SKM-1 (cell line): ENCODE results near the gene HEXIM1.

Experiments
- DNase-seq: peaks from one replicate; lab custom pipeline; 2025; ENCODE audit not compliant: unreplicated experiment; lab: John Stamatoyannopoulos, UW

The HEXIM1 gene

DNA sequence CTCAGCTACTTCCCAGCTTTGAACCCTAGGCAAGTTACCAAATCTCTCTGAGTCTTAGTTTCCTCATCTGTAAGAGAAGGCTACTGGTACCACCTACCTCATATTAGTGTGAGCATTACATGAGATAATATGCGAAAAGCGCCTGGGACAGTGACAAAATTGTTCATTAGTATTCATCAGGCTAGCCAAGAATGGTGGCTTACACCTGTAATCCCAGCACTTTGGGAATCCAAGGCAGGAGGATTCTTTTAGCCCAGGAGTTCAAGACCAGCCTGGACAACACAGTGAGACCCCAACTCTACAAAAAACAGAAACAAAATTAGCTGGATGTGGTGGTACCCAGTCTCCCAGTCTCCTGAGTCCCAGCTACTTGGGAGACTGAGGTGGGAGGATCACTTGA, 19.3 kb upstream of the HEXIM1 start:
- DNase-seq: no peak

DNA sequence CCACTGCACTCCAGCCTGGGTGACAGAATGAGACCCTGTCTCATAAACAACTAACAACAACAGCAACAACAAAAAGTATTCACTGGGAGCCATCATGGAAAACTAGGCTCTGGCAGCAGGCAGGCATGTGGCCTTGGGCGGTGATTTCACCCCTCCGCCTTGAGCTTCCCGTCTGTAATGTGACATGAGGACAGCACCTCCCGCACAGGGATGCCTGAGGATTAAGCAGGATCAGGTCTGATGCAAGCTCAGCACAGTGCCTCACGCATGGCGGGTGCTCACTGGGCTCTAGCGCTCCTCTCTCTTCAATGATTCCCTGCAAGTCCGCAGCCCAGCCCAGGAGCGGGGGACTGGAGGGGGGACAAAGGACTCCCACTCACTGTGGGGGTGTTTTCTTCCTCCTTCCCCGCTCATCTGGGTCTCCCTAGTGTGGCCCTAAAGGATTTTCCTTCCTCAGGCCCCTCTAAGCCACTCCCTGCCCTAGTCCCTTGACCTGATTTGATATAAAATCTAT, 18.8 kb upstream of the HEXIM1 start:
- DNase-seq: no peak

DNA sequence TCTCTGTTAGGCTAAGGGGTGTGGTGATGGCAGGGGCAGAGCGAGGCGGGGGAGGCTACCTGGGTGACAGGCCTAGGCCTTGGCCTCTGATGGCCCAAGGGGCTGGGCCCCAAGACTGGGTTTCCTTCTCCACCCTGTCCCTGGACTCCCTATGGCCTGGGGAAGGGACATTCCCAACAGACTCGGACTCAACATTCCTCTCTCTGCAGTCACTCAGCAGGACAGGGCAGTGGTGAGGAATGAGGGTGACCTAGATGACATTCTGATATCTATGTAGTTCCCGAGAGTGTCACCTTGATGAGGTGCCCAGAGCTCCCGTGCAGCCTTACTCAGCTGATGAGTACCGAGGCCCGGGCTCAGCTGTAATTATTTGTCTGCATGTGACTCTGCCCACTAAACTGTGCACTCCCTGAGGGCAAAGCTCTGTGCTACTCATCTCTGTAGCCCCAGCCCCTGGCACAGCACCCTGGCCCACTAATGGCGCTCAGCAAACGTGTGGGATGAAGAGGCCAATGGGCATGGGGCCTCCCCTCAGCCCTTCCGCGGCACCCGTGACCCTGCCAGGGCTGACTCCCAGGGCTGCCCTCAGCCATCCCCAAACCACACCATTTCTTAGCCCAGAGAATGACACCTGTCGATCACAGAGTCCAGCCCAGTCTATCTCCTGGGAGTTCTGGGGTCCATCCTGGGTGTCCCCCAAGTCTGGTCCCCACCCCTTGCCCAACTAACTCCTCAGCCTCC, 18.2 kb upstream of the HEXIM1 start:
- no peak for DNase-seq

DNA sequence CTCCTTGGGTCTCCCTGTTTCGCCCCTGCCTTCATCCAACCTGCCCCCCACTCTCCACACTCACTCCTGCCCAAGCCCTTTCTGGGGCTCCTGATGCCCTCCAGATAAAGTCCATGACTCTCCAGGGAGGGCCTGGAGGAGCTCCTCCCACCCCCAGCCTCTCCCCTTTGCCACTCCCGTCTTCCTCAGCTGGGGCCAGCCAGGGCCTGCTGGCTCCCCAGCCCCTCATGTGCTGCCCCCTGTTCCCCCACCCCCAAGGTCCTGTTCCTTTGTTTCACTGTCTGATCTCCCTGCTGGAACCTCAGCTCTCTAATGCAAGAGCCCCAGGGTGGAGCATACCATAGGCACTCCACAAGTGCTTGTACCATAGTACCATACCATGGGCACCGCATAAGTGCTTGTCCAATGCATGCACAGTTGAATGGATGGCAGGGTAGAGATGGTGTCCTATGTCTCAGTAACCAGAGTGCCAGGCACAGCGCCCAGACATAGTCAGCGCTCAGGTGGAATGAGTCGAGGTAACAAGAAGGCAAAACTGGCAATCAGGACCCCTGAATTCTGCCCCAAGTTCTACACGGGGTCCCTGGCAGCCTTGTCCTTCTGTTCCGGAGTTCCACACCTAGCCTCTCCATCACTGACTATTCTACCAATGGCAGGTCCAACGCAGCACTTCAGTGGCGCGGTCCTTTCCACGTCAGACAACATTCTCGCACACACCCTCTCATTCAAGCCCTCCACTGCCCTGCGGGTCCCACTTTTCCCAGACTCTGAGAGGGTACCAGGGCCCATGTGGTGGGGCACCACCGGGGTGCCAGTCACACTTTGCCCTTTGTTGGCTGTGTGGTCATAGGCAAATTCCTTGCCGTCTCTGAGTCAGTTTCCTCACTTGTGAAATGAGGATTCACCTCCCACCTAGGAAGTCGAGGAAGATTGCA, 17.3 kb upstream of the HEXIM1 start:
- DNase-seq: no peak

DNA sequence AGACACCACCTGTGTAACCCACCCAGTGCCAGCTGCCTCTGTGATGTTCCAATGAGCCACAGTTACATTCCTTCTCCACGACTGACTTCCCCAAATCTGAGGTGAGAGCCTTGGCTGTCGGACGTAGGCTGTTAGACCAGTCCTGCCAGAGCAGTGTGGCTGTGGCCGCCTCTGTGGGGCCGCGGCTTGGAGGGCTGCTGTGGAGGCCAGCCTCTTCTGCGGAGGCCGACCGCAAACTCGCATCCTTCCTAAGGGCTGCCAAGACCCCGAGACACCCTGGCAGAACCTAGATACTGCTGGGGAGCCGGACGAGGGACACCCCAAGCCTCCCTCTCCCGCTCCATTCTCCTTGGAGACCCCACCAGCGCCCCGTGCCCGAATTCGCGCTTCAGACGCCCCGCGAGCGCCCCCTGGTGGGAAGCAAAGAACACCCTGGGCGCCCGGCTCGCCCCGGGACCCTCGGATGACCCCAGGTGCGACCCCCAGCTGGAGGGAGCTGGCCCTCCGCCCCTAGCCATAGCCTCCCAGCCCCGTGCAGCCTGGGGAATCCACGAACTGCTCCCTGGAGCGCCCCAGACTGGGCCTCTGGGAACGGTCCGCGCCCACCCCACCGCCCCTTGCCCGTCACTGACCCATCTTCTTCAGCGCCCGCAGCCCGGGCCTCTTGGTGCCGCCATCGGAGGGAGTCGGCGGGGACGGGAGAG, 16.5 kb upstream of the HEXIM1 start:
- DNase-seq: no peak

DNA sequence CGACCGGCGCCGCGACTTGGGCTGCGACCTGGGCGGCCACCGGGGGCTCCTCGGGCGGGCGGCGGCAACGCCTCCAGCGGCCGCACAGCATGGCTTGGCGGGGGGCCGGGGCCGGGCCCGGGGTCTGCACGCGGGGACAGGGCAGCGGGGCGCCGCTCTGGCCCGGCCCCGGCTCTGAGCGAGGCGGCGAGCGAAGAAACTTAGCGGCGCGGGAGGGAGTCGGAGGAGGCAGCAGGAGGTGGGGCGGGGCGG, 16.0 kb upstream of the HEXIM1 start, which contains the start of gene PLCD3:
Gene PLCD3 (minus strand): TSS at position 196 of the 252 bp plus-strand sequence. CDS start 105 bp downstream, at position 91.
- no peak for DNase-seq

DNA sequence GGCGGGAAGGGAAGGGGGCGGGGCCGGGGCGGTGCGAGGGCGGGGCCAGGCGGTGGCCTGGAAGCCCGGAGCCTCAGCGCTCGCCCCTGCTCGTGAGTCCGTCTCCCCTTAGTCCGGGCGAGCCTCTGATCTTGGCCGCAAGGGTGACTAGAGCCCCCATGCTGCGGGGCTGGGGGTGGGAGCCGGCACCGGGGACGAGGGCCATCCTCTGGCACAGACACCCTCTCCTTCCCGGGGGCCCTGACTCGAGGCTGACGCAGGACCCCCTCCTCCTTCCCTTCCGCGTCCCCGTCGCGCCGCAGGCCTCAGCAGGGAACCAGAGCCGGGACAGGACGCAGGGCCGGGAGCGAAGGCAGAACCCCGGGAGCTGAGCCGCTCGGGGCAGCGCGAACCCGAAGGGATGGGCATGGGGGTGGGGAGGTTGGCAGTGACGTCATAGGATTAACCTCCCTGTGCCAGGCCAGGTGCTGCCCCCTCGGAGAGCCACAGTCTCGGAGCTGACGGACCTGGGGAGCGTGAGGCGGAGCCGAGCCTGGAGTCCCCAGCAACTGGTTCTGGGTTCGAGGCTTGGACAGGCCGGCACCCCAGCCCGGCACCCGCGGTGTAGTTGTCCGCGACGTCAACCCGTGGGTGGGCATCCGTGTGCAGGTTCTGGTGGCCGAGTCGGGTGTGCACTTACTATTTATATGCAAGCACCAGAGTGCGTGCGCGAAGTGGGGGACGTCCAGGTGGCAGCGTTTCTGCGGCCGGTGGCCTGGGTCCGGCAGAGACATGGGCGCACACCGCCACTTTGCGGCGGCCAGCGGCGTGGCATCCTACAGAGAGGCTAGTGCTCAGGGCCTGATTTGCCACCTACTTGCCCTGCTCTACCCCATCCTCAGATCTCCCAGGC, 15.5 kb upstream of the HEXIM1 start:
- DNase-seq: peak; percentile 68

DNA sequence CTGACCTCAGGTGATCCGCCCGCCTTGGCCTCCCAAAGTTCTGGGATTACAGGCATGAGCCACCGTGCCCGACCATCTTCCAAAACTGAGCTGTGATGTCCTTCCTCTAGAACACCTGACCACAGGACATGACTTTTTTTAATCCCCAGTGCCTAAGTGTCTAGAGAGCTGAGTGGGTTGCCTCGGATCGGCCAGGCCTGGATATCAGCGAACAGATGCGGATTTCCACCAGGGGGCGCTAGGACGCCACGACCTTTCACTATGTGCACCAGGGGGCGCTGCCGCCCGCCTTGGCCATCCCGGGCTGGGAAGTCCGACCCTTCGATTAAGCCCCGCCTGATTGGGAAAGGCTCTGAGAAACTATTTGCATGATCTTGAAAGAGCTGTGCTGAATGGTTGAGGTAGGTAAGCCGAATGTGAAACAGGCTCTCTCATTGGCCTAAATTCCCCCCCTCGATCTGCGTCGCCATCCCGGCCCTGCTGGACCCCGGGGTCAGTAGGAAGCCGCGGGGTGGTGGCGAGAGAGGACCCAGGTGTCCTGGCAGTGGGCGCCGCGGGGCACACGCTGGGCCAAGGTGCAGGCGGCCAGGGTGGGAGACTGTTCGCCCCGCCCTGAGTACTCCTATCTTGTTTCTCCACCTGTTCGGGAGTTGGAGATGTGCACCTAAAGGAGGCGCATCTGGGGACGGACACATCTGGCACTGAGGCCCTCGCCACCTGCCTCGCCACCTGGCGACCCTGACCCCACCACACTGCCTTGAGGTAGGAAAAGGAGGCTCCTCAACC, 12.9 kb upstream of the HEXIM1 start, which contains the start of gene ACBD4:
Gene ACBD4 (plus strand): TSS at position 496 of the 786 bp plus-strand sequence. CDS start 458 bp downstream, outside the sequence.
- DNase-seq: peak; percentile 92

DNA sequence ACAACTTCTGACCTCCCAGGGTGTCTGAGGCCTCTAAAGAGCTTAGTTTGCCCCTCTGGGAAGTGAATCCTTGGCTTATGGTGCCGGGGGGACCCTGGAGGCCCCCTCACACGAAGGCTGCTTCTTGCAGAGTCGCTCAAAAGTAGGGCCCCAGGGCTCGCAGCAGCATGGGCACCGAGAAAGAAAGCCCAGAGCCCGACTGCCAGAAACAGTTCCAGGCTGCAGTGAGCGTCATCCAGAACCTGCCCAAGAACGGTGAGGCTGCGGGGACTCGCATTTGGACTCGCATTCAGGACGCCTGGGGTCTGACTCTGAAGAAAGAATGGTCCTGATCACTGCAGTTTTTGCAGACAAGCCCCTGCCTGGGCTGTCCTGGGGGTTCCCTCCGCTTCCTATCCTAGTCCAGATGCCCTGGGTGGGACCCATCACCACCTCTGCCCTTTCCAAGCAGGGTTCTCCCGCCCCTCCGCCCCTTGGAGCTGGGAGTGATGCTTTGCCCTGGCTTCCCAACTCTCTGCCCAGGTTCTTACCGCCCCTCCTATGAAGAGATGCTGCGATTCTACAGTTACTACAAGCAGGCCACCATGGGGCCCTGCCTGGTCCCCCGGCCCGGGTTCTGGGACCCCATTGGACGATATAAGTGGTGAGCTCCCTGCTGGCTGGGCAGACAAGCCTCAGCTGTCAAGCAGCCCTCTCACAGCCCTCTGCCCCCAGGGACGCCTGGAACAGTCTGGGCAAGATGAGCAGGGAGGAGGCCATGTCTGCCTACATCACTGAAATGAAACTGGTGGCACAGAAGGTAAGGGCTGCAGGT, 12.1 kb upstream of the HEXIM1 start:
- DNase-seq: no peak

DNA sequence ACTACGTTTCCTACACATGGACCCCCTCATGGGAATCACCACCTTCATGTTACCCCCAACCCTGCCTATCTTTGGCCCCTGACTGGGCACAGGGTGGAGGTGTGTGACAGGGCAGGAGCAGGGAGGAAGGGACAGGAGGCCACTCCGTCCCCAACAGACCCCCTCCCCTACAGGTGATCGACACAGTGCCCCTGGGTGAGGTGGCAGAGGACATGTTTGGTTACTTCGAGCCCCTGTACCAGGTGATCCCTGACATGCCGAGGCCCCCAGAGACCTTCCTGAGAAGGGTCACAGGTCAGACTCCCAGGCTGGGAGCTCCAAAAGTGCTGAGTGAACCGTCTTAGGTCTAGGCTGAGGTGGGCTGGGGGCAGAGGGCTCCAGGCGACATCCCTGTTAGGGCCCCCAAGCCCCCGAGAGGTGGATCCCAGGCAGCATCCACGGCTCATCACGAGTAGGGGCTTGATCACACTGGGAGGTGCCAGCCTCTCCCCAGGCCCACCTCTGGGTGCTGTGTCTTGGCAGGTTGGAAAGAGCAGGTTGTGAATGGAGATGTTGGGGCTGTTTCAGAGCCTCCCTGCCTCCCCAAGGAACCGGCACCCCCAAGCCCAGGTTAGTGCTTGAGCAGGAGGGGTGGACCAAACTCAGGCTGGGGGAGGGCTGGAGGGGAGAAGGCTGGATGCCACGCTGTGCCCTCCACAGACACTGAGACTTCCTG, 11.3 kb upstream of the HEXIM1 start:
- DNase-seq: no peak

DNA sequence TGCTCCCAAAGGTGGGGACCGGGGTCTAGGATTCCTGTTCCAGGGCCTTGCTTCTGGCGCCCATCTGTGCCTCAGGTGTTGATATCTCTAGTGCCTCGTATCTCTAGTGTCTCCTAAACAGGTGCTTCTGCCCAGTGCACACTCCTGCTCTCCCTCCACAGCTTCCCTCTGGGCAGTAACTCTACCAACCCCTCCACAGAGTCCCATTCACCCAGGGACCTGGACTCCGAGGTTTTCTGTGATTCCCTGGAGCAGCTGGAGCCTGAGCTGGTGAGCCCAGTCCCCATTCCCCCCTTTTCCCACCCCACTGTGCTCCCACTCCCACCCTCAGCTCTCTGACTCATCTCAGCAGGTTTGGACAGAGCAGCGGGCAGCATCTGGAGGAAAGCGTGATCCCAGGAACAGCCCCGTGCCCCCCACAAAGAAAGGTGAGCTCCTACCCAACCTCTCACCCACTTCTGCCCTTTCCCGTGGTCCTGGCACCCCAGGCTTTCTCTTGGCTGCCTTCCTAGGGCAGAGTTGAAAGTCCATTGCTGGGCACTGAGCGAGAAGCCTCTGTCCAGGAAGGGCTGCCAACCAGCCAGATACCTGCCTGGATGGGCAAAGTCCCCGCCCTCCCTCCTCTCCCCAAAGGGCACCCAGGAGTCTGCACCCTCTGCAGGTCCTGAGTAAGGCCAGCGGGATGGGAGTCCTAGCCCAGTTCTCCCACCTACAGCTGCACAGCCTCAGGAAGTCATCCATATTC, 10.5 kb upstream of the HEXIM1 start:
- DNase-seq: no peak

DNA sequence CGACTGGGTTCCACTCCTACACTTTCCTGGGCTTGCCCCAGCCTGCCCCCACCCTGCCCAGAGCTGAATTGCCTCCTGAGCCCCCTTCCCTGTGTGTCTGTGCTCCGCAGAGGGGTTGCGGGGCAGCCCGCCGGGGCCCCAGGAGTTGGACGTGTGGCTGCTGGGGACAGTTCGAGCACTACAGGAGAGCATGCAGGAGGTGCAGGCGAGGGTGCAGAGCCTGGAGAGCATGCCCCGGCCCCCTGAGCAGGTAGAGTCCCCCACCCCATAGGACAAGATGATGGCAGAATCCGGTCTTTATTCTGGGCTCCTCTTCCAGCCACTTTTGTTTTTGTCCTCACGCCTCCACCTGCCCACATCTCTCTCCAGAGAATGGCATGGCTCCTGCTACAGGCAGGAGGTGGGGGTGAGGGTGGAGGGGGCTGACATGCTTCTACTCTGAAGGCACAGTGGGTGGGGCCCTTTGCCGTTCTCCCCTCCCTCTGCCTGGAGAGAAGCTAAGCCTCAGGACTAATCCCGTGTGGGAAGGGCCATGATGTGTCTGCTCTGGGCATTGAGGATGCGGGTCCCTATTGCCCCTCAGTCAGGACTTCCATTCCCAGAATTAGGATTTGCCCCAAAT, 9.3 kb upstream of the HEXIM1 start:
- DNase-seq: no peak

DNA sequence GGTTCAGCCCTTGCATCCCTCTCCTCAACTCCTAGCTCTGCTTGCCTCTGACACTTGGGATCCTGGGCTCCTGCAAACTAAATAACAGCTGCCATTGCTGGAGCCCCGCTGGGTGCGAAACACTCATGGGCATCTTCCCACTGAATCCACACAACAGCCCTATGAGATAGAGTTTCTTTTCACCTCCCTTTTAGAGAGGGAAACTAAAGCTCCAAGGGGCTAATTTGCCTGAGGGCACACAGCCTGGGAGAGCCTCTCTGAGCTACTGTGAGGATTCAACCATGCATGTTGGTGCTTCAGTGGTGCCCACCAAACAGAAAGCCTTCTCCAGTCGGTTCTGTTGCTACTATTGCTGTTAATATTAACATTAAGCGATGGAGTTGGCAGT, 8.7 kb upstream of the HEXIM1 start:
- DNase-seq: no peak

DNA sequence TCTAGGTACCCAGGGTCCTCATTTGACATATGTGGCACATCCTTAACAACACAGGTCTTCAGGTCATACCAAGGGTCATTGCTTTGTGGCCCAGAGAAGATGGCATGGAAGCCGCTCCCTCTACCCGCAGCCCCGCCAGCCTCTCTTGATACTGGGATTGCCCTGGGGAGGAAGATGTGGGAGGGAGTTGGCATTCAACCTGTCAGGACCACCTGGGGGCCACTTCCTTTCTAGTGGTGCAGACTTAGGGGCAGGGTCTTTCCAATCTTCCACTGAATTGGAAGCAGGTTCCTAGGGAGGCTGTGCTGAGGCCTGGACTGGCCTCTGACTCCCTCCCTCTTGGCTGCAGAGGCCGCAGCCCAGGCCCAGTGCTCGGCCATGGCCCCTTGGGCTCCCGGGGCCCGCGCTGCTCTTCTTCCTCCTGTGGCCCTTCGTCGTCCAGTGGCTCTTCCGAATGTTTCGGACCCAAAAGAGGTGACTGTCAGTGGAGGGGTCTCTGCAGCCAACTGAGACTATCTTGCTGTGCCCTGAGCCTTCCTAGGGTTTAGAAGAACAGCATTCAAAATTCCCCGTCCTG, 5.1 kb upstream of the HEXIM1 start:
- DNase-seq: no peak

DNA sequence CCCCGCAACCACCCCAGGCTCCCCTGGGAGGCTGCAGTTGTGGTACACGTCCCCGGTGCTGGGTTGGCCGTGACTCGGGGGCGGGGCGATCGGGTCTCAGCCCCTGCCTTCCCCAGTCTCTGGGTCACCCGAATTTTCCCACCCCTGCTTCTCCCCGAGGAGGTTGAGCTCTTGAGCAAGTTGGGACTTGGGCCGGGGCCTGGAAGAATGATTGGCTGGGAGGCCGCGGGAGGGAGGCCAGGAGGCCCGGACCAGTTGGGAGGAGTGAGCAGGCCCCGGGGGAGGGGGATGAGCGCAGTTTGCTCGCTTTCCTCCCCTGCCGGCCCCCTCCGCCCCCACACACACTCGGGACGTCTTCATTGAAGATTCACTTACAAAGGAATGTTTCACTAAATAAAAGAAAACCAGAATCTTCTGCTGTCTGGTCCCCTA, 4.5 kb upstream of the HEXIM1 start:
- no peak for DNase-seq

DNA sequence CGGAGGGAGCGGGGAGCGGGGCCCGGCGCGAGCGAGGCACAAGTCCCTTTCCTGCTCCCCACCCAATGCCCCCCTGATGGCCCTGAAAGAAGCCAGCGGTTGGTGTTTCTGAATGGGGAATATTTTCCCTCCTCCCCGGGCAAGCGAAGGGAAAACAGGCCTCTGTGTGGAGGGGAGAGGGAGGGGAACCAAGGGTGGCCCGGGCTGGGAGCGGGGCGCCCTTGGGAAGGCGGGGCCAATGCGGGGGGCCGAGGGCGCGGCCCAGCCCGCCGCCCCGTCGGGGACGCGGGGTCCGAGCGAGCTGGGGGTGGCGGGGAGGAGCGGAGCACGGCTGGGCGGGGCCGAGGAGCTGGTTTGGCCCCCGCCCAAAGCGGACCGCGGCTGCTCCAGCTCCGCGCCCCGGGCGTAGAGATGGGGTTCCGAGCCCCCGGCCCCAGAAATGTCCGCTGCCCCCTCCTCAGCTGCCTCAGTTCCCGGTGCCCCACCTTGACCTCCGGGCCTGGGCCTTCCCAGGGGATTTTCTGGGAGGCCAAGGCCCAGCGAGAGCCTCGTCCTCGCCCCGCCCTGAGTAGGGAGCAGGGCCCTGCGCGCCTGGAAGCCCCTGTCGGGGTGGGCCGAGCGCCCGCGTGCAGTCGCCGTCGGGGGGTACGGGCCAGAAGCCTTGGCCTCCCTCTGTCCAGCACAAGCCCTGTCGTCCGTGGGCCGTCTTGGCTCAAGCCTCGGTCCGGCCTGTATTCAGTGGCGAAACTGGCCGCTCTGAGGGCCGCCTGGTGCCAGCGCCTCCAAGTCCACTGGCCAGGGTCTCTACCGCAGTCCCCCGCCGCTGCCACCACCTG, 3.9 kb upstream of the HEXIM1 start:
- DNase-seq: no peak
